OCI-LY3 (cell line): ENCODE data around the gene TEX14.

Source experiments
- CTCF ChIP-seq: fragments of 200-600, 300-600 bp; sonication (generic); IDR thresholded peaks from 2 replicates; pipeline ENCODE4 v1.5.1; 2014; ENCODE audit warnings: antibody characterized with exemption, low read length, low read depth
- EZH2phosphoT487 ChIP-seq: fragments of 200-600 bp; shearing (Covaris generic); IDR thresholded peaks from 2 replicates; pipeline ENCODE4 v1.6.1; 2018; ENCODE audit warnings: antibody characterized with exemption, mixed run types, low read depth

GRCh38 chr17:58564971-58565370 is 126.9 kb downstream of the TEX14 start:
- TF ChIP-seq CTCF (no peak), EZH2phosphoT487 (no peak)
